ENCODE measurements around the gene FBXO24.

Gene FBXO24

GRCh38 chr7:100574362-100575205 is 11.5 kb upstream of the FBXO24 start:
- DNase-seq (ENCODE audit: low read depth), result no peak

DNA sequence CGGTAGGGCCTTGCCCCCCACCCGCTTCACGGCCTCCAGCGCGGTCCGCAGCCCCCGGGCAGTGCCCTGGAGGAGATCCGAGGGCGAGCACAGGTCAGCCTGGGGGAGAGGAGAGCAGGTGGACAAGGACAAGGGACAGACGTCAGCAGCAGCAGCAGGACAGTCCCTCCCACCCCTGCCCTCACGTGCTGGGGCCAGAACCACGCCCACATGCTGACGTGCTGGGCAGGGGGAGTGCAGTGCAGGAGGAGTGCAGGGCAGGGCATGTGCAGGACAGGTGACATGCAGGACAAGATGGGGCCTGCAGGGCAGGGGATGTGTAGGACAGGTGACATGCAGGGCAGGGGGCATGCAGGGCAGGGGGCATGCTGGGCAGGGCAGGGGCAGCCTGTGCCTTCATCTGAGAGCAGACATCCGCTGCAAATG is 10.9 kb upstream of the FBXO24 start:
- DNase-seq (ENCODE audit: low read depth), result no peak

GRCh38 chr7:100575746-100576383 is 10.3 kb upstream of the FBXO24 start:
- no peak for DNase-seq (ENCODE audit: low read depth)

DNA sequence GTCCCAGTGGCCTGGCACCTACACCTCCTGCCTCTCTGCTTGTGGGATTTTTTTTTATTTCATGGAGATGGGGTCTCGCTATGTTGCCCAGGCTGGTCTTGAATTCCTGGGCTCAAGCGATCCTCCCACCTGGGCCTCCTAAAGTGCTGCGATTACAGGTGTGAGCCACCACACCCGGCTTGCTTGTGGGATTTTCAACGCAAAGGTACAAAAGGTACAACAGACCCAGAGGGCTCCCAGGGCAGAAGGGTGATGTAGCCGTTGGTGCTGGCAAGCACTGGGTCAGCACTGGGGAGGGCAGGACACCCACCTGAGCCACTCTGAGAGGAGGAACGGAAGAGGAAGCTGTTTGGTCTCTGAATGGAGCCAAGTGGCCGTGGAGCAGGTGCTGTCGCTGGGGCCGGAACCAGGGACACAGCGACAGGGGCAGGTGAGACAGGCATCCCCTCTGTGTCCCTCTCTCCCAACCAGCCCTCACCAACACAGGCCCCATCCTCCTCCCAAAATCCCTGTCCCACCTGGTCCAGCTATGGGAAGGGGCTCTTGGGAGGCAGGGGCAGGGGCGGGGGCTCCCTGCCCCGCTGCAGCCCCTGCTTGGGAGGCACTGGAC is 9.6 kb upstream of the FBXO24 start:
- DNase-seq (ENCODE audit: low read depth), result no peak

GRCh38 chr7:100577103-100577502 is 9.0 kb upstream of the FBXO24 start:
- DNase-seq (ENCODE audit: low read depth), result no peak

DNA sequence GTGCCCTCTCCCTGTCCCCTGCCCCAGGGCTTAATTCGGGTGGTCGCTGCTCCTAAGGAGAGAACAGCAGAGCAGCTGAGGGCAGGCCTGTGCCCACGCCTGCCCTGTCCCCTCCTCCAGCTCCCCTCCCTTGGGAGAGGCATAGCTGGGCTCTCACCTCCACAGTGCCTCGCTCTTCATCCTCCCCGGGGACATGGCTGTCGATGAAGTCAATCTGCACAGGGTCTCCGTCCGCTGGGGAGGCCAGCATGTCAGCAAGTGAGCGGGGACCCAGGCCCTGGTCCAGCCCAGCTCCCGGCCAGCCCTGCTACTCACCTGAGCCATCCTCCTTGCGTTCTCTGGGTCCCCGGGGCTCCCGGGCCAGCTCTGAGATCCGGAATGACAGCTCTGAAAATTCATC is 8.6 kb upstream of the FBXO24 start:
- DNase-seq (ENCODE audit: low read depth), result no peak

GRCh38 chr7:100578246-100579183 is 7.6 kb upstream of the FBXO24 start:
- DNase-seq (ENCODE audit: low read depth), result no peak

DNA sequence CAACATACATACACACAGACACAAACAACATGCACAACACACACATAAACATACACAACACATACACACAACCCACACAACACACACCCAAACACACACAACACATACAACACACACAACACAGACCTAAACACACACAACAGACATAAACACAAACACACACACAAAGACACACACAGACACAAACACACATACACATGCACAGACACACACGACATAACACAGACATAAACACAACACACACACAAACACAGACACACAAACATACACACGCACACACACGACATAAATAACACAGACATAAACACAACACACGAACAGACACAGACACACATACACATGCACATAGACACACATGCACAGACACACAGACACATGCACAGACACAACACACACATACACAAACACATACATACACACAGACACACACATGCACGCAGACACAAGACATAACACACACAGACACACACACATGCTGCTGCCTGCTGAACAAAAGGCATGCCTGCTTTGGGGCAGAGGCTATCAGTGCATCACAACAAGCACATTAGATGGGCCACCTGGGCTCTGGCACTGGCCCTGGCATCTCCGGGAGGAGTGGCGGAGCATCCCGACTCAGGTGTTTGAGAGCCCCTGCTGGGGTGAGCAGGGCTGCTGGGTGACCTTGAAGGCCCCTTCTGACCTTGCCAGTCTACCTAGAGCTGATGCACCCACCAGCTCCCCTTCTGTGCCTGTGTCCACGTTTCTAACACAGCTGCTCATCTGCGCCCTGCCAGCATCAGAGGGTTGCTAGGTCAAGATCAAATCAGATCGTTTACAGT is 5.5 kb upstream of the FBXO24 start:
- no peak for DNase-seq (ENCODE audit: low read depth)

GRCh38 chr7:100582041-100582579 is 4.0 kb upstream of the FBXO24 start:
- no peak for DNase-seq (ENCODE audit: low read depth)

DNA sequence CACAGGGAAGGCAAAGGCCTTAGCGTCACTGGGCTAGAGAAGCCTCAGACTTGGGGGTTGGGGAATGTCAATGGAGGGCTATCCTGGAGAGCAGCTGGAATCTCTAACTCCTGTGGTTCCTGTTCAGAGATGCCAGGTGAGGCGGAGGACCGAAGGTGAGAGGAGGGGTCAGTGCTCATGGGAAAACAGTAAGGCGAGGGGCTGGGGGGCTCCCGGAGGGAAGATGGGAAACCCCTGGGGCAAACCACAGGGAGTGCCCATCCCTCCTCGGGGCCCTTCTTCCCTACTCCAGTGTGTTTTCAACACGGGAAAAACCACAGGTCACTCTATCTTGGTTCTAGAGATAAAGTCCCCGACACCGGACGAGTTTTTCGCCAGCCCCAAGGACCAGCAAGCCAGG is 3.5 kb upstream of the FBXO24 start:
- no peak for DNase-seq (ENCODE audit: low read depth)

DNA sequence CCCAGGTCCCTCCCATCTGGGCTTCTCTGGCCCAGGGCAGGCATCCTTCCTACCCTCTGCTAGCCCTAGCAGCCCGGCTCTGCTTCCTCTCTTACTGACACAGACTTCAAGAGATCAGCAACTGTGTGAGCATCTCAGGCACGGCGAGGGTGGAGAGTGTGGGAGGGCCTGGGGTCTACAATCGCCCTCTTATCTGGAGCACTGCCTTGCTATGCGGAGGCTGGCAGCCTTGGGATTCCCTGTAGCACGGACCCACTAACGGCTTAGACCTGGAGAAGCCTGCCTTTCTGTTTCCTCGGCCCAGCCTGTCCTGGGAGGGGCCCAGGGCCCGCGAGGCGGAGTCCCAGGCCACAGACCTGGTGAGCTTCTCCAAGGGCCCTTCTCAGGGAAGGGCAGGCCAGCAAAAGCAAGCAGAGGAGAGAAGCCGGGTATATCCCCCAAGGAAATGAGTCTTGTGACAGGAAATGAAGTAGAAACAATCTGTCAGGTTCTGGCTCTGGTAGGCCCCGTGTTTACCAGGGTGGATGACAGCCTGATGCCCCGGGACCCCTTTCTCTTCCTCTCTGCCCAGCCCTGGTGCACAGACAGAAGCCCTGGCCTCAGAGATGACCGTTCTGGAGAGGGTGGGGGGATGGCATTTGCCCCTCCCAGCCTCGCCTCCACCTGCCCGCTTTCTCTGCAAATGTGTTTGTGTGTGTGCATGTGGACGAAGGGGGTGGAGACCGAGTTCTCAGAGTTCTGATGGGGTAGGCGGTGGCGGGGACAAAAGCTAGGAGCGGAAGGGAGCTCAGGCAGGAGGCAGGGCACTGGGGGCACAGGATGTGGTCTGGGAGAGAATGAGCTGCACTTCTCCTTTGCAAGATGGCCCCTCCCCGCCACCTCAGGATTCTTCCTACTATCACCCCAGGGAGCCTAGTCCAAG is 2.7 kb upstream of the FBXO24 start:
- no peak for DNase-seq (ENCODE audit: low read depth)

GRCh38 chr7:100584054-100584682 is 2.0 kb upstream of the FBXO24 start:
- no peak for DNase-seq (ENCODE audit: low read depth)

DNA sequence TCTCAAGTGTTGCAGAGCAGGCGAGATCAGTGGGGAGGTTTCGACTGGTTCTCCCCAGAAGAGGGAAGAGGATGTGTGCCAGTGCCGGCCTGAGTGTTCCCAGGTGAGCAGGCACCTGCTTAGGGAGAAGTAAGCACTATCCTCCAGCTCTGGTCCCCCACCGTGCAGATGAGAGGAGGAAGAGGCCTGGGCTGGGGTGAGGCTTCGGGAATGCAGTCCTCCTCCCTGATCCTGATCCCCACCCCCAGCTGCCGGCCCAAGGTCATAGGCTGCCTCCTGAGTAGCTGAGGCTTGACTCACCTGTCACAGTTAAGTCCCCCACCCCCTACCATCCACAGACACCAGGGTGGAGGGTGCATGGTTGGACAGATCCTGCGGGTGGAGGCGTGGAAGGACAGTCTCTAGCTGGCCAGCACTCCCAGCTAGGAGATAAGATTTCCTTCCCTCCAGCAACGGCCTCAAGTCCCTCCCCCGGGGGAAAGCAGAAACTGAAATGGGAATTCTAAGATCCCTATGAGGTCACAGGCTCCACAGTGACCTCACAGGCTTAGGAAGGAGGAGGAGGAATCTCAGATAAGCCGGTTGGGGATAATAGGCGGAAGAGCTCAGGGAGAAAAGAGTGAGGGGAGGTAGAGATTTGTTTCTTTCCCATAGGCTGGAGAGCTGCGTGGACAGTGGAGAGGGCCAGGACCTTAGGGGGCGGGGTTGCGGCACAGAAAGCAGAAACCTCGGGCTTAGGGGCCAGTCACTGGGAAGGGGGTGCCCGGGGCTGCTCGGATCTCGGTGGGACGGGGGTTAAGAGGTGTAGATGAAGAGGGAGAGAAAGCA is 1.2 kb upstream of the FBXO24 start:
- DNase-seq (ENCODE audit: low read depth), result no peak

- no peak for DNase-seq (ENCODE audit: low read depth)
Observed at GRCh38 chr7:100585511-100586265, 440 bp upstream of the FBXO24 start, which contains the start of gene LRCH4. TSS of gene LRCH4 (minus strand) at chr7:100586129. CDS start at chr7:100586100, 29 bp downstream.

DNA sequence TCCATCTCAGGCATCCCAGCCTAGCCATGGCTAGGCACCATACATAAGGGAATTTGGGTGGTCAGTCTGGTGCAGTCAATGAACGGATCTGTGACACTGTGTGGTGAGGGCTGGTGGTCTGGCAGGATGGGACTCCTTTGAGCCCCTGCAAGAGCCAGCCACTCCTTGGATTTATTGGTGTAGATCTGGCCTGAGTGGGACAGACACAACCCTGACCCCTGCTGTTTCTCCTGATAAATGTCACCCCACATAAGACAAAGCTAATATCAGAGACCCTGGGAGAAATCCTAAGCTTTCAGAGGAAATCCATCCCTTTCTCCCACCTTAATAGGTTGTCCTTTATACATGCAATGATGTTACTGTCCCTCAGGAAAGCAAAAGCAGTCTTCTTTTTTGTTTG is 2.3 kb downstream of the FBXO24 start:
- DNase-seq (ENCODE audit: low read depth), result no peak

DNA sequence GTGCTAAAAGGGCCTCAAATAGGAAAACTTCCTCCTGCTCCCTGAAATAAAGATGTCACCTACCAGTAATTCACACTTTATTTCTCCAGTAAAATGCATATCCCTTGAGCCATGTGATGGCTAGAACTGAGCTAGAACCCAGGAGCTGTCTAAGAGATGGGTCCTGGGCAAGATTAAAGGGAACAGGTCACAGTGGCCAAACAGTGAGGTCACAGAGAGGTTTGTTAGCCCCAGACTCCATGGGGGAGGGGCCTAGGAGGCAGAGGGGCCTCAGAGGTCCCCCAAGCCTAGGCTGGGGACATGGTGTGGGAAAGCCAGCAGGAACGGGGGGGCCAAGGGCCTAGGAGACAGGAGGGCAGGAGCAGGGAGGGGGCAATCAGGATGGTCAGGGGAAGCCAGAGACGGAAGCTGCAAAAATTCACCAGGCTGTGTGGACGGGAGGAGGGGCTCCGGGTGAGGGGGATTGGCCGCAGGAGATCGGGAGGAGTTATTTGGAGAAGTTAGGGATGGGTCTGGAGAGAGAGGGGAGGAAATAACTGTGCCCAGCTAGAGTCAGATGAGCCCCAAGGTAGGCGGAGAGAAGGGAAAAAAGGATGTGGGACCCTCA is 3.3 kb downstream of the FBXO24 start:
- DNase-seq (ENCODE audit: low read depth), result no peak

DNA sequence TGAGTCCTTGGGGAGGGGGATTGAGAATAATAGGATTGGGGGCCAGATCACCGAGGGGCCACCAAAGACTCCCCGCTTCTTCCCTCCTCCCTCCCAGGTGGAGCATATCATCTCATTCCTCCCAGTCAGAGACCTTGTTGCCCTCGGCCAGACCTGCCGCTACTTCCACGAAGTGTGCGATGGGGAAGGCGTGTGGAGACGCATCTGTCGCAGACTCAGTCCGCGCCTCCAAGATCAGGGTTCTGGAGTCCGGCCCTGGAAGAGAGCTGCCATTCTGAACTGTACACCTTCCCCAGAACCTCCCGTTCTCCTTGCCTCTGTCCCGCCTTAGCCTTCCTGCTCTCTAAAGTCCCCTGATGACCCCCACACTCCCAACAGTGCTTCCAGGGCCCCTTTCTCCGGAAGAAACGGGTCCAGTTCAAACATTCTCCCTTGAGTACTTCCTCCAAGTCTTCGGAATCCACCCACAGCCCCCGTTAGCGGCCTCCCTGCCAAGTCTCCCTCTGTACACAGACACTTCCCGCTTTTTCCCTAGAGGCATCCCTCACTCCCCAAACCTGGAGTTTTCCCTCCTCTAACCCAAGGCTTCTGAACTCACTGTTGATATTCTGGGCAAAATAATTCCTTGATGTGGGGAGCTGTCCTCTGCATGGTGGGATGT is 4.1 kb downstream of the FBXO24 start:
- DNase-seq (ENCODE audit: low read depth), result no peak

Measured in fibroblast of the conjunctiva (primary cell).